Endodermal cell (in vitro differentiated cells): ENCODE measurements around the gene DHRS7B. TPM values are rescaled to one million over a fixed set of nuclear protein-coding genes. Genes with fewer than 3 reads are reported as not detected.
A peak's percentile ranks its signal among the peaks of the same experiment; 100 is the strongest.

Experiments used
- DNase-seq: peaks from one replicate; pipeline ENCODE4 v3.0.0-alpha.2; 2017
- H3K27ac ChIP-seq: 2 replicates; pipeline ENCODE4 v1.5.1; 2013; ENCODE audit warnings: mild to moderate bottlenecking, low read depth, low read length, moderate library complexity
- H3K27me3 ChIP-seq: 2 replicates; pipeline ENCODE4 v1.6.1; 2013; ENCODE audit warnings: mild to moderate bottlenecking, low read length, moderate library complexity; ENCODE audit not compliant: insufficient read depth, control insufficient read depth, poor library complexity, severe bottlenecking
- H3K36me3 ChIP-seq: 2 replicates; pipeline ENCODE4 v1.7.0; 2013; ENCODE audit warnings: mild to moderate bottlenecking, low read length, moderate library complexity; ENCODE audit not compliant: control insufficient read depth, insufficient read depth
- H3K4me1 ChIP-seq: one replicate; pipeline ENCODE4 v1.7.0; 2013; ENCODE audit warnings: low read length; ENCODE audit not compliant: control insufficient read depth, insufficient read depth
- H3K4me3 ChIP-seq: 2 replicates; pipeline ENCODE4 v1.5.1; 2013; ENCODE audit warnings: mild to moderate bottlenecking, low read length, moderate library complexity
- H3K9ac ChIP-seq: 2 replicates; pipeline ENCODE4 v1.6.1; 2013; ENCODE audit warnings: mild to moderate bottlenecking, low read length, moderate library complexity; ENCODE audit not compliant: poor library complexity, severe bottlenecking; ENCODE audit errors: extremely low read depth
- H3K9me3 ChIP-seq: 2 replicates; pipeline ENCODE4 v1.6.1; 2013; ENCODE audit warnings: mild to moderate bottlenecking, low read length, moderate library complexity; ENCODE audit not compliant: control insufficient read depth
- H3K27ac Mint-ChIP-seq: 2 replicates; pipeline ENCODE4 v1.8.0; 2020; ENCODE audit warnings: mixed read lengths
- H3K27me3 Mint-ChIP-seq: 2 replicates; pipeline ENCODE4 v1.8.0; 2021; ENCODE audit warnings: mild to moderate bottlenecking, mixed read lengths; ENCODE audit not compliant: insufficient read depth
- H3K36me3 Mint-ChIP-seq: 2 replicates; pipeline ENCODE4 v1.8.0; 2020; ENCODE audit warnings: low read depth, mixed read lengths
- H3K4me1 Mint-ChIP-seq: 2 replicates; pipeline ENCODE4 v1.8.0; 2020; ENCODE audit warnings: mixed read lengths
- H3K4me3 Mint-ChIP-seq: 2 replicates; pipeline ENCODE4 v1.8.0; 2020; ENCODE audit warnings: mild to moderate bottlenecking, moderate library complexity, mixed read lengths
- H3K9me3 Mint-ChIP-seq: 2 replicates; pipeline ENCODE4 v1.8.0; 2020; ENCODE audit warnings: mild to moderate bottlenecking, mixed read lengths
- WGBS, 2 experiments: methylation state at CpG; one replicate each; pipeline versions ENCODE4 v1.1.5 to v1.1.7; 2013; ENCODE audit warnings: missing lambda C conversion rate in 2 of 2, mixed read lengths in 1 of 2; ENCODE audit not compliant: insufficient coverage in 1 of 2, insufficient read length in 1 of 2; 5-methylcytosine and 5-hydroxymethylcytosine counted together
- total RNA-seq, 2 donors: library from RNA; stranded (reverse); fragmentation: NEBNext Ultra II Directional in 1 of 2; extraction: Animal tissue kit (Norgen Biotek cat#: 25700) in 1 of 2; gene quantifications; 2 replicates in 1 of 2; 3 replicates in 1 of 2; pipeline ENCODE4 v1.2.1, GENCODE V29; 2021
- TF ChIP-seq, protein P1 (sequence below): fragments of 200-600 bp; sonication (generic); conservative IDR thresholded peaks from 2 replicates; pipeline ENCODE4 v1.5.0; 2021; ENCODE audit warnings: antibody characterized with exemption, mild to moderate bottlenecking

Gene DHRS7B
- total RNA-seq, 2 donors from 2014 or later = 20.8 to 24.2 TPM

DNA sequence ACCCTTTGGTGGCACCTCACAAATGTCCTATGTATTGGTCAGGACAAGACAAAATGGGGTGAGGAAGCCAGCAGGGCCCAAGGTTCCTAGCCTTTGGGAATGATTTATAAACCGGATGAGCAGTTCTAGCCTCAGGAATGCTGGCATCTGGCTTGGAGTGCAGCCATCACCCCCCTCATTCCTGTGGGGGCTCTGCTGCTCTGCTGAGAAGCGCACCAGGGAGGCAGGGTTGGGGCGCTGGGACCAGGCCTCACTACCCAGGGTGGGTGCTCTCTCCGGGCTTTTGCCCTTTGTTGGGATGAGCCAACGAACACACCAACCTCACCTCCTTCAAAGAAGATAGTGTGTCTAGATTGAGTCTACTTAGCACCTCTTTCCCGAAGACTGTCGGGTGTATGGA, 47.9 kb downstream of the DHRS7B start:
- 94 to 100% methylated on average over 3 to 7 of the region's 7 CpGs for WGBS, 2 experiments
- Histone ChIP-seq H3K27me3 (no peaks in the 10 kb centered on the region), H3K4me1 (no peaks in the 10 kb centered on the region), H3K9me3 (no peaks in the 10 kb centered on the region), H3K9ac (no peak overlapping the region), H3K4me3 (no peak overlapping the region), H3K27ac (no peak overlapping the region), H3K36me3 (peaks cover 11% of the 10 kb centered on the region)
- H3K27me3 Mint-ChIP-seq = no peaks in the 10 kb centered on the region
- H3K9me3 Mint-ChIP-seq = no peaks in the 10 kb centered on the region
- DNase-seq = peak; percentile 36
- H3K4me3 Mint-ChIP-seq = no peak overlapping the region
- no peak overlapping the region for H3K27ac Mint-ChIP-seq
- H3K4me1 Mint-ChIP-seq = peaks cover 12% of the 10 kb centered on the region
- TF ChIP-seq, protein P1, sequence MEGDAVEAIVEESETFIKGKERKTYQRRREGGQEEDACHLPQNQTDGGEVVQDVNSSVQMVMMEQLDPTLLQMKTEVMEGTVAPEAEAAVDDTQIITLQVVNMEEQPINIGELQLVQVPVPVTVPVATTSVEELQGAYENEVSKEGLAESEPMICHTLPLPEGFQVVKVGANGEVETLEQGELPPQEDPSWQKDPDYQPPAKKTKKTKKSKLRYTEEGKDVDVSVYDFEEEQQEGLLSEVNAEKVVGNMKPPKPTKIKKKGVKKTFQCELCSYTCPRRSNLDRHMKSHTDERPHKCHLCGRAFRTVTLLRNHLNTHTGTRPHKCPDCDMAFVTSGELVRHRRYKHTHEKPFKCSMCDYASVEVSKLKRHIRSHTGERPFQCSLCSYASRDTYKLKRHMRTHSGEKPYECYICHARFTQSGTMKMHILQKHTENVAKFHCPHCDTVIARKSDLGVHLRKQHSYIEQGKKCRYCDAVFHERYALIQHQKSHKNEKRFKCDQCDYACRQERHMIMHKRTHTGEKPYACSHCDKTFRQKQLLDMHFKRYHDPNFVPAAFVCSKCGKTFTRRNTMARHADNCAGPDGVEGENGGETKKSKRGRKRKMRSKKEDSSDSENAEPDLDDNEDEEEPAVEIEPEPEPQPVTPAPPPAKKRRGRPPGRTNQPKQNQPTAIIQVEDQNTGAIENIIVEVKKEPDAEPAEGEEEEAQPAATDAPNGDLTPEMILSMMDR = no peak
- peaks cover 38% of the 10 kb centered on the region for H3K36me3 Mint-ChIP-seq

DNA sequence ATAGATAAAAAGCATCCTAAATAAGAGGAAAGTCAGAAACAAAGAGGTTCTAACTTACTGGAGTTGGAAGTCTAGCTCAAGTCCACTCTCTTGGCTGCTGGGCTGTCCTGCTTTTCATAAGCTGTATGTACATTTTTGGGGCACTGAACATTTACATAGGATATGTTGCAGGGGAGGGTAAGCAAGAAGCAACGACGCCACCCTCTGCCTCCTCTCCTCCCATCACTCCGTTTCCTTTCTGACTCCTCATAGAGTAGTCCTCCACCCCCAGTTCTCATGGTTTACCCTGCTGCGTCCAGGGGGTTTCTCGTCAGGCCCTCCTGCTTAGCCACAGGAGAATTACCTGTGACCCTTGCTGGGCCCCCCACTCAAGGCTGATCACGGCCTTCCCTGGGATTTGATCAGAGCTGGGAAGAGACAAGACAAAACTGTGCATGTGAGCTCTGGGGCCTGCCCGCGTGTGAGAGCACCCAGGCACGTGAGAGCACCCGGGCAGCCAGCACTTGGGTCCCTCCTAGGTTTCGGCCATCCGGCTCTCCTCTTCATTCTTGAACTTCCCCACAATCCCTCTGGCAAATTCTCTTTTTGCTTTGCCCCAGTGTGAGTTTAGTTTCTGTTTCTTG, 50.1 kb downstream of the DHRS7B start:
- no peaks in the 10 kb centered on the region for H3K4me1 ChIP-seq
- TF ChIP-seq, protein P1 = no peak
- Mint-ChIP-seq H3K27ac (no peak overlapping the region), H3K36me3 (peaks cover 43% of the 10 kb centered on the region), H3K4me3 (no peak overlapping the region), H3K4me1 (peaks cover 12% of the 10 kb centered on the region), H3K27me3 (no peaks in the 10 kb centered on the region), H3K9me3 (no peaks in the 10 kb centered on the region)
- peak; percentile 46 for DNase-seq
- 89 to 95% methylated on average over 8 to 12 of the region's 12 CpGs for WGBS, 2 experiments
- peaks cover 11% of the 10 kb centered on the region for H3K36me3 ChIP-seq
- H3K27ac ChIP-seq = no peak overlapping the region
- no peaks in the 10 kb centered on the region for H3K9me3 ChIP-seq
- no peak overlapping the region for H3K4me3 ChIP-seq
- no peak overlapping the region for H3K9ac ChIP-seq
- no peaks in the 10 kb centered on the region for H3K27me3 ChIP-seq

DNA sequence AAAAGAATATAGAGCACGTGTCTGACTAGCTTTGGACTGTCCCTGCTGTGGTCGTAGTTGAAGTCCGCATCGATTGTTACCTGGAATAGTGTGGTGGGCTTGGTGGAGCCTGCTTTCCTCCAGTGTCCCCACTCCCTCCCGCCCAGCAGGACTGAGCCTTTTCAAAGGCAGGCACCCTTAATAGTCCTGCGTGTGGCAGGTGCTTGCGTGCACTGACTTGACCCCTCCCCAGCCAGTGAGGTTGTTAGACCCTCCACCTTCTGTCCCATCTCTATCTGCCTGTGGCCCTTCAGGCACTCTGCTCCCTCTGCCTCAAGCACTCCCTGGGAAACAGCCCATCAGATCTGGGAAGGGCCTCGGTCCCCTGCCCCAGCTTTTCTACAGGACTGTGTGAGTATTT, 50.6 kb downstream of the DHRS7B start:
- no peak overlapping the region for H3K9ac ChIP-seq
- H3K9me3 ChIP-seq = no peaks in the 10 kb centered on the region
- 93 to 95% methylated on average over 8 of the region's 8 CpGs for WGBS, 2 experiments
- no peaks in the 10 kb centered on the region for H3K27me3 Mint-ChIP-seq
- no peaks in the 10 kb centered on the region for H3K9me3 Mint-ChIP-seq
- DNase-seq = no peak
- H3K36me3 ChIP-seq = peaks cover 12% of the 10 kb centered on the region
- no peak overlapping the region for H3K27ac Mint-ChIP-seq
- TF ChIP-seq, protein P1 = no peak
- no peaks in the 10 kb centered on the region for H3K4me1 ChIP-seq
- no peak overlapping the region for H3K27ac ChIP-seq
- no peak overlapping the region for H3K4me3 ChIP-seq
- no peaks in the 10 kb centered on the region for H3K27me3 ChIP-seq
- H3K36me3 Mint-ChIP-seq = peaks cover 40% of the 10 kb centered on the region
- H3K4me3 Mint-ChIP-seq = no peak overlapping the region
- peaks cover 12% of the 10 kb centered on the region for H3K4me1 Mint-ChIP-seq
